Activated T-cell treated with anti-CD3 and anti-CD28 coated beads, Interleukin-2, amount 50 U/mL, for 72 hours (primary cell): ENCODE results near the gene RIF1. TPM values are rescaled to one million over a fixed set of nuclear protein-coding genes. Genes with fewer than 3 reads are reported as not detected.

Source experiments
- ATAC-seq, 2 donors: fragments of 150-1000 bp; cut with Tn5 transposase; replicated peaks in 1 of 2; 2 replicates each; pipeline ENCODE4 v1.10.0; 2021; ENCODE audit warnings: moderate library complexity in 2 of 2, mild to moderate bottlenecking in 1 of 2
- DNase-seq, 2 donors: peaks; one replicate each; pipeline ENCODE4 v3.0.0; 2021 to 2022; ENCODE audit warnings: mixed read lengths in 1 of 2
- H3K27ac Mint-ChIP-seq: one replicate; pipeline ENCODE4 v1.8.0; 2022; ENCODE audit warnings: mild to moderate bottlenecking, moderate library complexity, mixed read lengths
- H3K27me3 Mint-ChIP-seq: one replicate; pipeline ENCODE4 v1.8.0; 2022; ENCODE audit warnings: low read depth, mixed read lengths
- H3K36me3 Mint-ChIP-seq, 2 donors: one replicate each; pipeline ENCODE4 v1.8.0; 2022; ENCODE audit warnings: mixed read lengths in 2 of 2, mild to moderate bottlenecking in 1 of 2; ENCODE audit not compliant: insufficient read depth in 2 of 2
- H3K4me1 Mint-ChIP-seq: one replicate; pipeline ENCODE4 v1.8.0; 2022; ENCODE audit warnings: low read depth, mixed read lengths
- H3K4me3 Mint-ChIP-seq, 2 donors: one replicate each; pipeline ENCODE4 v1.8.0; 2022; ENCODE audit warnings: mild to moderate bottlenecking in 2 of 2, mixed read lengths in 2 of 2, moderate library complexity in 2 of 2
- H3K9me3 Mint-ChIP-seq, 2 donors: one replicate each; pipeline ENCODE4 v1.8.0; 2022; ENCODE audit warnings: mixed read lengths in 2 of 2
- total RNA-seq, 2 donors: library from RNA; stranded (reverse); gene quantifications; one replicate each; pipeline ENCODE4 v1.2.3, GENCODE V29; 2022

The RIF1 gene
- total RNA-seq, 2 donors from 2014 or later, result 50.4 to 58.3 TPM

- no peak overlapping the region for H3K4me3 Mint-ChIP-seq
- H3K27me3 Mint-ChIP-seq, result no peaks in the 10 kb centered on the region
- DNase-seq (no peak), ATAC-seq (no peak)
- no peak overlapping the region for H3K27ac Mint-ChIP-seq
- peaks cover 3% of the 10 kb centered on the region for H3K4me1 Mint-ChIP-seq
- peaks cover 2 to 29% of the 10 kb centered on the region in 2 donors for H3K36me3 Mint-ChIP-seq
- H3K9me3 Mint-ChIP-seq, result no peaks in the 10 kb centered on the region
Observed at GRCh38 chr2:151439127-151439526, 29.4 kb downstream of the RIF1 start.

GRCh38 chr2:151459358-151459757 is 49.7 kb downstream of the RIF1 start:
- Mint-ChIP-seq H3K36me3 (peaks cover 14 to 52% of the 10 kb centered on the region in 2 donors), H3K4me1 (no peaks in the 10 kb centered on the region), H3K27me3 (no peaks in the 10 kb centered on the region), H3K9me3 (no peaks in the 10 kb centered on the region), H3K27ac (no peak overlapping the region), H3K4me3 (no peak overlapping the region)
- DNase-seq (no peak), ATAC-seq (no peak)

GRCh38 chr2:151465771-151466170 is 56.1 kb downstream of the RIF1 start:
- Mint-ChIP-seq H3K36me3 (peaks cover 21 to 68% of the 10 kb centered on the region in 2 donors), H3K9me3 (no peaks in the 10 kb centered on the region), H3K27me3 (no peaks in the 10 kb centered on the region), H3K4me3 (no peak overlapping the region), H3K27ac (peak overlapping the region; percentile 15), H3K4me1 (peaks cover 7% of the 10 kb centered on the region)
- ATAC-seq (no peak), DNase-seq (no peak)

GRCh38 chr2:151470556-151470955 is 60.9 kb downstream of the RIF1 start:
- DNase-seq (no peak), ATAC-seq (no peak)
- Mint-ChIP-seq H3K9me3 (peaks cover 0 to 1% of the 10 kb centered on the region in 2 donors), H3K27ac (no peak overlapping the region), H3K4me3 (no peak overlapping the region), H3K4me1 (peaks cover 7% of the 10 kb centered on the region), H3K27me3 (no peaks in the 10 kb centered on the region), H3K36me3 (peaks cover 10 to 65% of the 10 kb centered on the region in 2 donors)

- peaks cover 6 to 60% of the 10 kb centered on the region in 2 donors for H3K36me3 Mint-ChIP-seq
- H3K9me3 Mint-ChIP-seq, result peaks cover 0 to 1% of the 10 kb centered on the region in 2 donors
- peaks cover 5% of the 10 kb centered on the region for H3K4me1 Mint-ChIP-seq
- no peaks in the 10 kb centered on the region for H3K27me3 Mint-ChIP-seq
- DNase-seq (no peak), ATAC-seq (no peak)
- no peak overlapping the region for H3K4me3 Mint-ChIP-seq
- H3K27ac Mint-ChIP-seq, result no peak overlapping the region
Observed at GRCh38 chr2:151472966-151473365, 63.3 kb downstream of the RIF1 start.

- ATAC-seq (no peak), DNase-seq (no peak)
- no peaks in the 10 kb centered on the region for H3K27me3 Mint-ChIP-seq
- no peak overlapping the region for H3K27ac Mint-ChIP-seq
- peaks cover 2% of the 10 kb centered on the region for H3K4me1 Mint-ChIP-seq
- H3K9me3 Mint-ChIP-seq, result peaks cover 0 to 1% of the 10 kb centered on the region in 2 donors
- no peak overlapping the region for H3K4me3 Mint-ChIP-seq
- peaks cover 8 to 57% of the 10 kb centered on the region in 2 donors for H3K36me3 Mint-ChIP-seq
Observed at GRCh38 chr2:151475071-151475470, 65.4 kb downstream of the RIF1 start.

GRCh38 chr2:151476287-151476686 is 66.6 kb downstream of the RIF1 start:
- DNase-seq (no peak), ATAC-seq (no peak)
- Mint-ChIP-seq H3K27me3 (no peaks in the 10 kb centered on the region), H3K9me3 (no peaks in the 10 kb centered on the region), H3K4me3 (no peak overlapping the region), H3K4me1 (peaks cover 14% of the 10 kb centered on the region), H3K36me3 (peaks cover 8 to 54% of the 10 kb centered on the region in 2 donors), H3K27ac (no peak overlapping the region)

GRCh38 chr2:151478011-151478410 is 68.3 kb downstream of the RIF1 start:
- no peak for DNase-seq
- Mint-ChIP-seq H3K4me3 (no peak overlapping the region), H3K4me1 (peaks cover 27% of the 10 kb centered on the region), H3K9me3 (no peaks in the 10 kb centered on the region), H3K27ac (no peak overlapping the region), H3K36me3 (peaks cover 7 to 48% of the 10 kb centered on the region in 2 donors), H3K27me3 (no peaks in the 10 kb centered on the region)
- ATAC-seq, result no peak

GRCh38 chr2:151481744-151482143 is 72.0 kb downstream of the RIF1 start:
- Mint-ChIP-seq H3K4me3 (peak overlapping the region; percentile 2 to 56), H3K27ac (peak overlapping the region; percentile 80), H3K36me3 (peaks cover 13 to 57% of the 10 kb centered on the region in 2 donors), H3K27me3 (no peaks in the 10 kb centered on the region), H3K4me1 (peaks cover 38% of the 10 kb centered on the region), H3K9me3 (peaks cover 6% of the 10 kb centered on the region in 2 donors)
- DNase-seq, result peak; percentile 47 to 56
- peak; percentile 91 to 93 for ATAC-seq

GRCh38 chr2:151482171-151482725 is 72.5 kb downstream of the RIF1 start:
- Mint-ChIP-seq H3K27ac (peak overlapping the region; percentile 80), H3K27me3 (no peaks in the 10 kb centered on the region), H3K9me3 (peaks cover 6% of the 10 kb centered on the region in 2 donors), H3K36me3 (peaks cover 13 to 54% of the 10 kb centered on the region in 2 donors), H3K4me3 (peak overlapping the region; percentile 2 to 56), H3K4me1 (peaks cover 38% of the 10 kb centered on the region)
- DNase-seq, result peak; percentile 25 to 31
- peak; percentile 49 for ATAC-seq

GRCh38 chr2:151483546-151483945 is 73.8 kb downstream of the RIF1 start:
- Mint-ChIP-seq H3K27me3 (no peaks in the 10 kb centered on the region), H3K4me3 (no peak overlapping the region), H3K36me3 (peaks cover 11 to 47% of the 10 kb centered on the region in 2 donors), H3K27ac (no peak overlapping the region), H3K4me1 (peaks cover 38% of the 10 kb centered on the region), H3K9me3 (peaks cover 6% of the 10 kb centered on the region in 2 donors)
- no peak for ATAC-seq
- DNase-seq, result no peak

GRCh38 chr2:151484100-151484499 is 74.4 kb downstream of the RIF1 start:
- Mint-ChIP-seq H3K27ac (no peak overlapping the region), H3K9me3 (peaks cover 6% of the 10 kb centered on the region in 2 donors), H3K4me1 (peaks cover 38% of the 10 kb centered on the region), H3K4me3 (no peak overlapping the region), H3K36me3 (peaks cover 11 to 45% of the 10 kb centered on the region in 2 donors), H3K27me3 (no peaks in the 10 kb centered on the region)
- ATAC-seq (no peak), DNase-seq (no peak)

- Mint-ChIP-seq H3K36me3 (peaks cover 9 to 36% of the 10 kb centered on the region in 2 donors), H3K27ac (no peak overlapping the region)
- ATAC-seq, result no peak
Observed at GRCh38 chr2:151486053-151486452, 76.4 kb downstream of the RIF1 start.

GRCh38 chr2:151490276-151490675 is 80.6 kb downstream of the RIF1 start:
- Mint-ChIP-seq H3K27me3 (no peaks in the 10 kb centered on the region), H3K4me3 (no peak overlapping the region), H3K27ac (no peak overlapping the region), H3K36me3 (peaks cover 6 to 13% of the 10 kb centered on the region in 2 donors), H3K4me1 (peaks cover 9% of the 10 kb centered on the region), H3K9me3 (peaks cover 6 to 7% of the 10 kb centered on the region in 2 donors)
- DNase-seq (no peak), ATAC-seq (no peak)

More at GRCh38 chr2:151486053-151486452, 76.4 kb downstream of the RIF1 start:
- Mint-ChIP-seq H3K27me3 (no peaks in the 10 kb centered on the region), H3K4me3 (no peak overlapping the region), H3K4me1 (peaks cover 26% of the 10 kb centered on the region), H3K9me3 (peaks cover 6% of the 10 kb centered on the region in 2 donors)
- no peak for DNase-seq
